Activated naive CD8-positive, alpha-beta T cell treated with anti-CD3 and anti-CD28 coated beads, Interleukin-2, amount 50 U/mL, for 24 hours (primary cell): Measurements from ENCODE around the gene B3GNT5.

Experiments
- ATAC-seq: fragments of 150-1000 bp; cut with Tn5 transposase; one replicate; pipeline ENCODE4 v1.10.0; 2021
- DNase-seq: peaks from one replicate; pipeline ENCODE4 v3.0.0; 2021
- H3K27ac Mint-ChIP-seq: one replicate; pipeline ENCODE4 v1.8.0; 2021; ENCODE audit warnings: mild to moderate bottlenecking, mixed read lengths
- H3K27me3 Mint-ChIP-seq: one replicate; pipeline ENCODE4 v1.8.0; 2021; ENCODE audit warnings: mixed read lengths
- H3K36me3 Mint-ChIP-seq: one replicate; pipeline ENCODE4 v1.8.0; 2021; ENCODE audit warnings: low read depth, mixed read lengths
- H3K4me1 Mint-ChIP-seq: one replicate; pipeline ENCODE4 v1.8.0; 2021; ENCODE audit warnings: mixed read lengths
- H3K4me3 Mint-ChIP-seq: one replicate; pipeline ENCODE4 v1.8.0; 2021; ENCODE audit warnings: mild to moderate bottlenecking, moderate library complexity, mixed read lengths
- H3K9me3 Mint-ChIP-seq: one replicate; pipeline ENCODE4 v1.8.0; 2021; ENCODE audit warnings: mixed read lengths

Gene B3GNT5

DNA sequence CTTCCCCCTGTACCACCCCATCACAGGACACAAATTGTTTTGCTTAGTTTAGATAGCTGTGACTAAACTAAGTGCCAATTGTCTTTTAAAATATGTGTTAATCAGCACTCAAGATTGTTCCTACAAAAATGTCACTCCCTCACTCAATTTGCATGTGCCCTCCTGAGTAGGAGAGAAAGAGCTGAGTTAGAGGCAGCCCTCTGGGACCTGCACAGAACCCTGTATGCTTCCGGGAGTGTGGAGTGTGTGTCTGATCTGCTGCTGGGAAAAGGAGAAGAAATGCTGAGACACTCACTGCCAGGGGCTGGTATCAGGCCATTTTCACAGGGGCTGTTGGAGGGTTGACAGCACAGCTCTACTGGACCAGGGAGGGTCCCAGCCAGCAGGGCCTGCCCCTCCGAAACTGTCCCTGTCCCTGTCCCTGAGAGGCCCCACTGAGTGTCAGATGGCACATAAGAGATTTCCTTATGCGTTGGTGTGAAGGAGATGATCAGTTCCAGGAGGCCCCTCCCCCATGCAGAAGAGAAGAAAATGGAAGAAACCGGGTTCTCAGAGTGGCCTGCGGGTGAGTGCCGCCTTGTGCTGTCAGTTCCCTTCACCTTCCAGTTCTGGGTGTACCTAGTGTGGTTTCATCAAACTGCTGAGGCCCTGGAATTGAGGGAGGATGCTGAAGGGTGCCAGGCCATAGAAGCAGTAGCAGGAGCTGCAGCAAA lies 3.9 kb upstream of the B3GNT5 start:
- peaks cover 13% of the 10 kb centered on the region for H3K4me1 Mint-ChIP-seq
- no peaks in the 10 kb centered on the region for H3K9me3 Mint-ChIP-seq
- peaks cover 7% of the 10 kb centered on the region for H3K27me3 Mint-ChIP-seq
- H3K36me3 Mint-ChIP-seq: no peaks in the 10 kb centered on the region
- ATAC-seq (peak; percentile 15), DNase-seq (no peak)
- no peak overlapping the region for H3K4me3 Mint-ChIP-seq
- no peak overlapping the region for H3K27ac Mint-ChIP-seq

GRCh38 chr3:183252118-183252782 lies 803 bp upstream of the B3GNT5 start:
- Mint-ChIP-seq H3K4me1 (peaks cover 28% of the 10 kb centered on the region), H3K36me3 (peaks cover 22% of the 10 kb centered on the region), H3K27ac (peak overlapping the region; percentile 61), H3K9me3 (no peaks in the 10 kb centered on the region), H3K4me3 (peak overlapping the region; percentile 81), H3K27me3 (peaks cover 10% of the 10 kb centered on the region)
- DNase-seq (no peak), ATAC-seq (no peak)

- DNase-seq: peak; percentile 40
- peak; percentile 44 for ATAC-seq
- no peaks in the 10 kb centered on the region for H3K9me3 Mint-ChIP-seq
- H3K27me3 Mint-ChIP-seq: peaks cover 13% of the 10 kb centered on the region
- H3K27ac Mint-ChIP-seq: peak overlapping the region; percentile 73
- H3K4me1 Mint-ChIP-seq: peaks cover 38% of the 10 kb centered on the region
- H3K4me3 Mint-ChIP-seq: peak overlapping the region; percentile 81
- H3K36me3 Mint-ChIP-seq: peaks cover 35% of the 10 kb centered on the region
These were observed 754 bp downstream of the B3GNT5 start for GRCh38 chr3:183253528-183254486.

DNA sequence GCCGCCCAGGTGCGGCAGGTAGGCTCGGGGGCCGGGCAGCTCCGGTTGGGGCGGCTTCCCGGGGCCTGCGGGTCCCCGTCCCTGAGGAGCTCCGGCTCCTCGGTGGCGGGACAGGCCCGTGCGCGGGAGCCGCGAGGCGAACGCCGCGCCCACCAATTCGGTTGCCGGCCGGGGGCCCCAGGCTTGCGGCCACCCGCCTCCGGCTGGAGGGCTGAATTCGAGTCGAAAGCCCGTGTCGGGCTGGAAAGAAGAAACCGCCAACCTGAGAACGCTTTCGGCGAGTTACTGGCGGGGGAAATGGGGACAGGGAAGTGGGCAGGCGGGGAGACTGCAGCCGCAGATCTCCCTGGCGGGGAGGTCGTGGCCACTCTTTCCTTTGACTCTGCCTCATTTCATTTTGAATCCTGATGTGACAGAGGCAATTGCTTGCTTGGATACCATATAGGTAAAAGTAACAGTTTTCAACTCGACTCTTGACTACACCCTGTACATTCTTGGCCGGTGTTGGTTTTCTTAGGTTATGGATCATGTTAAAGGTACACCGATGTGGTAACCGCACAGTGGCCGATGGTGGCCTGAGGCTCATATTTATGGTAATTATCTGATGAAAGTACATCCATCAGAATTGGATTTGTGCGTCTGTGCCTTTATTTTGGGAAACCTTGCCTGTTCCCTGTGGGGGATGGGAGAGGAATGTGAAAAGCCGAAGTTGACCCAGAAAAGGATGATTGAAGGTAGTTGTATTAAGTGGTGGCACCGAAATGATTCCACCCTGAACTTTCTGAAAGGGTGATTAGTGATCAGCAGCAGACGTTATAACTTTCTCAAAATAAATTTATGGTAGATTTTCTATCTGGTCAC lies 1.7 kb downstream of the B3GNT5 start:
- ATAC-seq (peak; percentile 9), DNase-seq (peak; percentile 30)
- Mint-ChIP-seq H3K27me3 (peaks cover 10% of the 10 kb centered on the region), H3K4me1 (peaks cover 47% of the 10 kb centered on the region), H3K9me3 (no peaks in the 10 kb centered on the region), H3K4me3 (peak overlapping the region; percentile 90), H3K36me3 (peaks cover 44% of the 10 kb centered on the region), H3K27ac (peak overlapping the region; percentile 88)

DNA sequence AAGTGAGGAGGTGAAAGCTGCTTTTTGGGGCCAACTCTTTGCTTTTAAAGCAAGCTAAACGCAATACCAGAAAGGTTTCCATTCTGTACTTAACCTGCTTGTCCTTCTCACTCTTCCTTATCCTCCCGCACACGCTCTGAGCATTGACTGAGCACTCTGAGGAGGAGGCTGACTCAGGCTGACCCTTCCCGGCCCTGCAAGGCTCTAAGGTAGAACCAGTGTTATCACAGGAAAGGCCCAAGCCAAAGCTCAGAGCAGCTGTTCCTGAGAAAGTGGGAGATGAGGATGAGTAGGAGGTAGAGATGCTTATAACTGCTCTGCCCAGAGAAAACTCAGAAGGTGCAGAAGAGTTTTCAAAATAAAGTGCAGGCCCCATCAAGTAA lies 2.3 kb downstream of the B3GNT5 start:
- no peaks in the 10 kb centered on the region for H3K9me3 Mint-ChIP-seq

DNA sequence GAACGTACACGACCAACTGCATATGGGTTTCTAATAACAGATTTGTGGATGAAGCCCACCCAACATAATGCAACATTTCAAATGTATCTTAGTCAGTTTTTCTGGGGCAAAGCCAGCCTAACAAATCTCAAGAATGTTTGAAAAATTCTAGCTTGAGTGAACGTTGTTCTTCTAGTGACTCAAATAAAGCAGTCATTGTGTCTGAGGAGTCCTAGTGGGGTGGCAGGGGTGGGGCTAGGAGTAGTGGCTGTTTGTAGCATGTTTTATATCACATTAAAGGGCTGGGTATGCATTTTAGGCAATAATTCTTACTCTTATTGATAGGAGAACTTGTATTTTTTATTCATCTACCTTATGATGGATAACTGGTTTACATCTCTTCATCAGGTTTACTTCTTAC lies 6.0 kb downstream of the B3GNT5 start:
- Mint-ChIP-seq H3K4me3 (no peak overlapping the region), H3K27me3 (peaks cover 8% of the 10 kb centered on the region), H3K9me3 (no peaks in the 10 kb centered on the region), H3K36me3 (peaks cover 52% of the 10 kb centered on the region), H3K4me1 (peaks cover 56% of the 10 kb centered on the region), H3K27ac (peak overlapping the region; percentile 11)
- ATAC-seq: no peak
- no peak for DNase-seq

More for the DNA sequence above, 2.3 kb downstream of the B3GNT5 start:
- peak; percentile 20 for DNase-seq
- Mint-ChIP-seq H3K4me3 (peak overlapping the region; percentile 90), H3K36me3 (peaks cover 50% of the 10 kb centered on the region), H3K27ac (peak overlapping the region; percentile 88), H3K4me1 (peaks cover 52% of the 10 kb centered on the region), H3K27me3 (peaks cover 9% of the 10 kb centered on the region)
- peak; percentile 53 for ATAC-seq

DNA sequence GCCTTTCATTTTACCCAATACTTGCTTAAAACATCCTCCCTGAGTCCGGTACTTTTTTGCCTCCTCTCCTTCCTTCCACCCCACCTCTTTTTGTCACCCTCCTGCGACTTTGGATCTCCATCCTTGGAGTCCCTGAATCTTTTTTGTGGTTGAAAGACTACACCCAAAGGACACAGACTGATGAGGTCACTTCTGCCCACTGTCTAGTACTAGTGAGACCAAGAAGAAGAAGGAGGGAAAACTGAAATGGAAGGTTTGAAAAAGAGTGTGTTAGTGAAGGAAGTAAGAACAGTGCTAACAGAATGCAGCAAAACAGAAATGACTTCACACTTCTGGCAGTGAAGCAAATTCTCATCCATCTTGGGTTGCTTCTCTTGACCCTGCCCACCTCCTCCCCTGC lies 6.6 kb downstream of the B3GNT5 start:
- peak overlapping the region; percentile 11 for H3K27ac Mint-ChIP-seq
- H3K4me1 Mint-ChIP-seq: peaks cover 56% of the 10 kb centered on the region
- H3K9me3 Mint-ChIP-seq: no peaks in the 10 kb centered on the region
- peaks cover 8% of the 10 kb centered on the region for H3K27me3 Mint-ChIP-seq
- H3K36me3 Mint-ChIP-seq: peaks cover 52% of the 10 kb centered on the region
- no peak for ATAC-seq
- peak overlapping the region; percentile 2 for H3K4me3 Mint-ChIP-seq
- DNase-seq: no peak

DNA sequence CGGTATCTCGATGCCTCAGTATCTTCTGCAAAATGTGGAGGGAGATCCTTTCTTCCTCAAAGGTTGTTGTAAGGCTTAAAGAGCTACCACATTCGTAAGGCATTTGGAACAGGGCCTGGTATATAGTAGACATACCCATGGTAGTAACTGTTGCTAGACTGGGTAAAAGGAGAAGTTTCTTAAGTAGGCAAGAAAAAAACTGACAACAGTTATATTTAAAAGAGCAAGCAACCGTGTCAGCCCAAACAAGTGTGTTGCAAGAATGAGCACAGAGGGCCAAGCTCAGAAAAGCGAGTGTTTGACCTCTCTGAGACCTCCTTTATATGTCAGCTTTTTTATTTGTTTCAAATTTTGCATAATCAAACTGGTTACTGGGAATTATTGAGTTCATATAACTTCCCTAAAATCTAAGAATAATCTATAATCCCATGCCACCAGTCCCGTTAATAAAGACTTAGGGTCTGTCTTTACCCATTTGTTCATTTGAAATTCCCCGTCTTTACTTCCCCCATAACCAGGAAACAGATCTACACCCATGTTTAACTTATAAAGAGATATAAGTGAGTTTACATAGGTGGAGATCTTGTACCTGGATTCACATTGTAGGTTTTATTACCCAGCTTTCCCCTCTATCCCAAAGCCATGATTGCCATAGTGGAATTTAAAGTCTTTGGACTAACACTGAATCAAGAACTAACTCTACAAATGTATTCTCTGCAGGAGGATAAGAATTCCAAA lies 7.3 kb downstream of the B3GNT5 start:
- DNase-seq (no peak), ATAC-seq (no peak)
- no peak overlapping the region for H3K27ac Mint-ChIP-seq
- H3K4me1 Mint-ChIP-seq: peaks cover 49% of the 10 kb centered on the region
- peaks cover 5% of the 10 kb centered on the region for H3K27me3 Mint-ChIP-seq
- H3K4me3 Mint-ChIP-seq: no peak overlapping the region
- no peaks in the 10 kb centered on the region for H3K9me3 Mint-ChIP-seq
- peaks cover 44% of the 10 kb centered on the region for H3K36me3 Mint-ChIP-seq

DNA sequence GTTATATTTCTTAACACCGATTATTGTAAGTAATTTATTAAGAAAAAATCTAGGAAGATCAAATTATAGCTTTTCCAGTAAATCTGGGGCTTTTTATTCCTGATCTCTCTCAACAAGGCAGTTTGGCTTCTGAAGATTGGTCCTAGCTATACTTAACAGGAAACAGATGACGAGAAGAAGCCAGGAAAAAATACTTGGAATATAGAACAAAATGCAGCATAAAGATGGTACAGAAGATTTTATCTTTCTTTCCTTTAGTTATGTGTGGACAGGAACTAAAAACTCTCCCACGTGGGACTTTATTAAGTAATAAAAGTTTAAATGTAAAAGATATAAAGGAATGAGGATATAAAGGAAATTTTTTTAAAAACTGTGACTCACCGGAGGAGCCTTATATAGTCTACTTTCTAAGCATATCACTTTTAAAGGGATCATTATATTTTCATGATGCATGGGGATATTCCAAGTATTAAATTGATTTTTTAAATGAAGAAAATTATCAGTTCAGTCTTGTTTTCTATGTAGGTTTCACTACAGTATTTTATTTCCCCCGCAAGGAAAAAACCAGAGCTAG lies 8.2 kb downstream of the B3GNT5 start:
- DNase-seq (no peak), ATAC-seq (no peak)
- peaks cover 5% of the 10 kb centered on the region for H3K27me3 Mint-ChIP-seq
- no peak overlapping the region for H3K4me3 Mint-ChIP-seq
- H3K4me1 Mint-ChIP-seq: peaks cover 44% of the 10 kb centered on the region
- no peak overlapping the region for H3K27ac Mint-ChIP-seq
- H3K36me3 Mint-ChIP-seq: peaks cover 40% of the 10 kb centered on the region
- no peaks in the 10 kb centered on the region for H3K9me3 Mint-ChIP-seq

- no peak overlapping the region for H3K4me3 Mint-ChIP-seq
- H3K36me3 Mint-ChIP-seq: peaks cover 37% of the 10 kb centered on the region
- H3K4me1 Mint-ChIP-seq: peaks cover 30% of the 10 kb centered on the region
- no peaks in the 10 kb centered on the region for H3K9me3 Mint-ChIP-seq
- ATAC-seq (no peak), DNase-seq (no peak)
- peak overlapping the region; percentile 52 for H3K27ac Mint-ChIP-seq
- H3K27me3 Mint-ChIP-seq: peaks cover 5% of the 10 kb centered on the region
These were observed 9.9 kb downstream of the B3GNT5 start for GRCh38 chr3:183262875-183263378.

- ATAC-seq (no peak), DNase-seq (no peak)
- Mint-ChIP-seq H3K4me3 (no peak overlapping the region), H3K36me3 (peaks cover 37% of the 10 kb centered on the region), H3K9me3 (no peaks in the 10 kb centered on the region), H3K4me1 (peaks cover 19% of the 10 kb centered on the region), H3K27ac (no peak overlapping the region), H3K27me3 (peaks cover 1% of the 10 kb centered on the region)
These were observed 11.2 kb downstream of the B3GNT5 start for GRCh38 chr3:183264268-183264667.

GRCh38 chr3:183265157-183265642 lies 12.1 kb downstream of the B3GNT5 start:
- no peak for DNase-seq
- peaks cover 1% of the 10 kb centered on the region for H3K27me3 Mint-ChIP-seq
- ATAC-seq: no peak
- peaks cover 37% of the 10 kb centered on the region for H3K36me3 Mint-ChIP-seq
- H3K4me1 Mint-ChIP-seq: peaks cover 12% of the 10 kb centered on the region
- no peak overlapping the region for H3K27ac Mint-ChIP-seq
- no peak overlapping the region for H3K4me3 Mint-ChIP-seq
- H3K9me3 Mint-ChIP-seq: no peaks in the 10 kb centered on the region
